Germinal center (tissue), 1 donor: ENCODE measurements around the gene S100A1.
A peak's percentile ranks its signal among the peaks of the same experiment; 100 is the strongest.
"Not testable (repeated sequence)": the region's sequence is repeated elsewhere in the genome, so short reads cannot be mapped to it uniquely, and the experiment has no call there.

Experiments used
- DNase-seq: peaks from one replicate; pipeline ENCODE4 v3.0.0; 2012; ENCODE audit warnings: mixed read lengths, low spot score

S100A1 gene

DNA sequence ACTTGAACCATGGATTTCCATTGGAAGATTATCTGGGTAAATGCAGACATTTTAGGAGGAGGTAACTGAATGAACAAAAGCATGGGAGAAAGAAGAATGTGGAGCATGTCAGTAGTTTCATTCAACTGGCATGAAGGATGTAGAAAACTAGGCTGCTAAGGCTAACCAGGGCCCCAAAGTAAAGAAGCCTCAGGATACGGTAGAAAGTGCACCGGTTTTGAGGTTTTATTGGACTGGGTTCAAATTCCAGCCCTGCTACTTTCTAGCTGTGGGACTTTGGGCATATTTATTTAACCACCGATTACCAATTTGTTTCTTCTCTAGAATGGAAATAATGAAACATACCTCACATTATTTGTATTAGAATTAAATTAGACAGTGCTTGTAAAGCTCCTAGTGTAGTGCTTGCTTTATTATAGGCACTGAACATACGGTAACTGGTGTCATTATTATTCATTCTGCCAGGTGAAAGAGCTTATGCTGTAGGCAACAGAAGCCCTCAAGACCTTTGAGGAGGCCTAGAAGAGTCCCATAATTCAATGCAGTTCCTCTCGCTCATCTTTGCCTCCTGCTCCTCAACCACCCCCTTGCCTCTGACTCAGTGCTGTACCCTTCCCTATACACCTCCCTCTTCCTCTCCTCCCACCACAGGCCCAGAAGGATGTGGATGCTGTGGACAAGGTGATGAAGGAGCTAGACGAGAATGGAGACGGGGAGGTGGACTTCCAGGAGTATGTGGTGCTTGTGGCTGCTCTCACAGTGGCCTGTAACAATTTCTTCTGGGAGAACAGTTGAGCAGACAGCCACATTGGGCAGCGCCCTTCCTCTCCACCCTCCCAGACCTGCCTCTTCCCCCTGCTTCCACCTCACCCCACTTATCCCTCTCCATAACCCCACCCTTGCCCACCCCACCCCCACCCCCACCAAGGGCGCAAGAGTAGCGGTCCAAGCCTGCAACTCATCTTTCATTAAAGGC, 3.1 kb downstream of the S100A1 start:
- DNase-seq, result no peak

DNA sequence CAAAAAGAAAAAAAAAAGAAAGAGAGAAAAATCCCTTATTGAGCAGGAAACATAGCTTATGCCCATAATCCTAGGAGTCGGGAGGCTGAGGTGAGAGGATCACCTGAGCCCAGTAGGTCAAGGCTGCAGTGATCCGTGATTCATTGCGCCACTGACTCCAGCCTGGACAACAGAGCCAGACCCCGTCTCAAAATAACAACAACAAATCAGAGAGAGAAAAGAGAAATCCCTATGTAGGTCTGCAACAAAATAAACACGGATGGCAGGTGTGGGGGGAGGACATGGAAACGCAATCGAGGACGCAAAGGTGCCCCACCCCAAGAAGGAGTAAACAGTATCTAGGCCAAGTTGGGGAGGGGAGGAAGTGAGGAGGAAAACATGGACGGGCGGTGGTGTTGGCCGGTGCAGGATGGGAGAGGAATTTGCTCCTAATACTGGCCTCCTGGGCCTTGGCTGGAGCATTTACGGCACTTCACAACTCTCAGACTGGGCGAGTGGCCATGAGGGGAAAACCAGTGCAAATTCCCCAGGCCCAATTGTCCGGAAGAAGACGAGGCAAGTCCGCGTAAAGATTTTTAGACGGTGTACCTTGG, 5.0 kb downstream of the S100A1 start:
- no peak for DNase-seq

DNA sequence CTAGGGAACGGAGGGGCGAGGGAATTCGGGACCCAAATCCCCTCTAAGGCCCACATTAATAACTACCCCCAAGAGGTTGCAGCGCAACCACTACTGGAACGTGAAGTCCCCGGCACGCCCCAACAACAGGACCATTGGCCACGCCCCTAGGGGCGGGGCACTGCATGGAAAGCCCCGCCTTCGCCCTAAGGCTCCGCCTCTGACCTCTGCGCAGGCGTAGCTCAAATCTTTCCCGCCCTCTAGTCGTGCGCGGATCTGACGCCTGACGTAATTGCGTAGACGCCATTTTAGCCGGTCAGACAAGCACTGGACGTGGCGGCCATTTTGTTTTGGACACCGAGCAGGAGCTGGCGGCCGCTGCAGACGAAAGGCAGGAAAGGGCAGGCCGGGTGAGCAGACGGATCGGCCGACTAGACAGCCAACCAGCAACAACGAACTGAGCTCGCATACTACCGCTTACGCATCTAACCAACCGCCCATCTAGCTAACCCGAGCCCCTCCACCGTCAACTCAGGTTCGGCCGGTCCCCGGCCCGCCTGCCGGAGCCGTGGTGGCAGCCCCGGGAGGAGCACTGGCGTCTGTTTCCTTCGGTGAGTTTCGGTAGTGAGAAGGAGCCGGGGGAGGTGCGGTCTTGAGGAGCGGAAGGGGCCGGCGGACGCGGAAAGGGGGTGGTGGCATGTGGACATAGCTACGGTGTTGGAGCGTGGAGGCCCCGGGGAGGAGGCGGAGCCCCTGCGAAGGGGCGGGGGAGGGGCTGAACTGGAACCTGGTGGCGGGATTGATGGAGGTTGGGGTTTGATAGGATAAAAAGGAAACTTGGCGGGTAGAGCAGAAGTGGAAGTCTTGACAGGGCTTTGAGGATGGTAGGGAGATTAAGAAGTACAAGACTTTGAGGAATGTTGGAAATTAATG, 5.8 kb downstream of the S100A1 start, which contains the start of gene CHTOP:
TSS of gene CHTOP (plus strand) at position 313 of the 912 bp plus-strand sequence. CDS start 2,523 bp downstream, outside the sequence.
- peak; percentile 97 for DNase-seq

DNA sequence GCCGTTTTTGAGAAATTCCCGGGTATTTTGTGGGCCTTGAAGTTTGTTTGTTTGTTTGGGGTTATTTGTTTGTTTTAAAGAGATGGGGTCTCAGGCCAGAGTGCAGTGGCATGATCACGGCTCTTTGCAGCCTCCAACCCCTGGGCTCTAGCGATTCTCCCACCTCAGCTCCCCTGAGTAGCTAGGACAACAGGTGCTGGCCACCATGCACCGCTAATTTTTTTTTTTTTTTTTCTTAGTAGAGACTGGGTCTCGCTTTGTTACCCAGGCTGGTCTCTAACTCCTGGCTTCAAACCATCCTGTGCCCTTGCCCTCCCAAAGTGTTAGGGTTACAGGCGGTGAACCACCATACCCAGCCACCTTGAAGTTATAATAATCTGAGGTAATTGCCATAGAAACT, 7.6 kb downstream of the S100A1 start:
- DNase-seq, result no peak

DNA sequence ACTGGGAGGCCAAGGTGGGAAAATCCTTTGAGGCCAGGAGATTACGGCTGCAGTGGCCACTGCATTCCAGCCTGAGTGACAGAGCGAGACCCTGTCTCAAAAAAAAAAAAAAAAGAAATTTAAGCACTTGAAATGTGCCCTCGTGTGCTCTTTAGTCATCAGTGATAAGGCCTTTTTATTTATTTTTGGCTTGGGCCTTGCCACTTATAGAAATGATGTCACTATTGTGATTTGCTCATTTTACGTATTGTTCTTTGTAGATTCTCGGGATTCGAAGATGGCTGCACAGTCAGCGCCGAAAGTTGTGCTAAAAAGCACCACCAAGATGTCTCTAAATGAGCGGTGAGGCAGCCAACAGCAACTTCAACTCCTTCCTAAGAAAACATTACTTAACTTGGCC, 8.1 kb downstream of the S100A1 start:
- DNase-seq, result no peak

DNA sequence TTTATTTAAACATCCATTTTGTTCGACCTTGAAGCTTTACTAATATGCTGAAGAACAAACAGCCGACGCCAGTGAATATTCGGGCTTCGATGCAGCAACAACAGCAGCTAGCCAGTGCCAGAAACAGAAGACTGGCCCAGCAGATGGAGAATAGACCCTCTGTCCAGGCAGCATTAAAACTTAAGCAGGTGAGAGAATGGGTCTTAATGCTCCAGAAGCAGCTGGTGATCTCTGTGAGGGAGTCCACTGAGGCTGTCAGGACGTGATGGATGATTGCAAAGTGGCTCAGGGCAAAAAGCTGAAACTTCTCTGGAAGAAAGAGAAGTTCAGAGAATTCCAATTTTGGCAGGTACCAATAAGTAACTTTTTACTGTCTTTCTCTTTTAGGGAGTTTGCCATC, 10.0 kb downstream of the S100A1 start:
- DNase-seq, result no peak

DNA sequence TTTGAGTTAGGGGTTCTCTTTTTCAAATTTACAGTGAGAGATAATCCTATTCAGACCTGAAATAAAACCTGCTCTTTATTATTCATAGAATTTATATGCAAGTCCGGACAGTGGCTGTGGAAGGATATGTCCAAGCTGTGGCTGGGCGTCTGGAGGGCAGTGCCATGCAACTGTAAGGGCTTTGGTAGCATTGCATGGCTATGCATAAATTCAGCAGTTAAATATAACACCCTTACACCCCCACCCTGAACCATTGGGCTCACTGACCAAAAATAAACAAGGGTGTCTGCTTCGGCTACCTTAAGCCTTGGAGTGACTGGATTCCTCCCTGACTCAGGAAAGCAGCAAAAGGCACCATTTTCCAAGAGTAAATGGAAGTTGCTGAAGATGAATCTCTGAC, 11.0 kb downstream of the S100A1 start:
- no peak for DNase-seq

DNA sequence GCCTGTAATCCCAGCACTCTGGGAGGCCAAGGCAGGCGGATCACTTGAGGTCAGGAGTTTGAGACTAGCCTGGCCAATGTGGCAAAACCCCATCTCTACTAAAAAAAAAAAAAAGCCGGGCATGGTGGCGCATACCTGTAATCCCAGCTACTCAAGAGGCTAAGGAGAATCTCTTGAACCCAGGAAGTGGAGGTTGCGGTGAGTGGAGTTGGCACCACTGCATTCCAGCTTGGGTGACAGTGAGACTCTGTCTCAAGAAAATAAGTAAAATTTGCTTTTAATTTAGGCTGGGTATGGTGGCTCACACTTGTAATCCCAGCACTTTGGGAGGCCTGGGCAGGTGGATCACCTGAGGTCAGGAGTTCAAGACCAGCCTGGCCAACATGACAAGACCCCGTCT, 12.0 kb downstream of the S100A1 start:
- DNase-seq, result not testable (repeated sequence)

DNA sequence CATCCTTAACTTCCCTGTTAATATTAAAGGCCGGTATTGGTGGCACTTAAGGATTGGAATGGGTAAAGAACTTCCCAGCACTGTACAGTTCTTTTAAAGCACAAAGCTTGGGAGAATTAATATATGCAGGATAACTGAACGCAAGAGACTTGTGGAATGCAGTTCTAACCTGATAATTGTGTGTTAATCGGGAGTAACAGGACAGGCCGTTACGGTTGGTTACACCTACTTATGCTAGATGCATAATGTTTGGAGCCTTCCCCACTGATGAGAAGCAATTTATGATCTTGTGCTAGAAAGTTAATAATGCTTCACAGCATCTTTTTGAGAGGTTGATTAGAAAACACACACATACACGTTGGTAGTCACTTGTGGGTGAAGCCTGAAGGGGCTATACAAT, 12.6 kb downstream of the S100A1 start:
- DNase-seq, result no peak

DNA sequence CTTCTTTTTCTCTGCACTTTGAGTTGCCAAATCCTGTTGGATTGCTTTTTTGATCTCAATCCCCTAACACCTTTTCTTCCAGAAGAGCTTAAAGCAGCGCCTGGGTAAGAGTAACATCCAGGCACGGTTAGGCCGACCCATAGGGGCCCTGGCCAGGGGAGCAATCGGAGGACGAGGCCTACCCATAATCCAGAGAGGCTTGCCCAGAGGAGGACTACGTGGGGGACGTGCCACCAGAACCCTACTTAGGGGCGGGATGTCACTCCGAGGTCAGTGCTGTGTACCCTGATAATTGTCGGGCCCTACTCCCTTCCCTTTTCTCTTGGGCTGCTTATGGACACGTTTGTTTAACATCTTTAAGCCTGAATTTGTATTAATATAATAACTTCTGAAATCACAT, 13.9 kb downstream of the S100A1 start:
- no peak for DNase-seq

DNA sequence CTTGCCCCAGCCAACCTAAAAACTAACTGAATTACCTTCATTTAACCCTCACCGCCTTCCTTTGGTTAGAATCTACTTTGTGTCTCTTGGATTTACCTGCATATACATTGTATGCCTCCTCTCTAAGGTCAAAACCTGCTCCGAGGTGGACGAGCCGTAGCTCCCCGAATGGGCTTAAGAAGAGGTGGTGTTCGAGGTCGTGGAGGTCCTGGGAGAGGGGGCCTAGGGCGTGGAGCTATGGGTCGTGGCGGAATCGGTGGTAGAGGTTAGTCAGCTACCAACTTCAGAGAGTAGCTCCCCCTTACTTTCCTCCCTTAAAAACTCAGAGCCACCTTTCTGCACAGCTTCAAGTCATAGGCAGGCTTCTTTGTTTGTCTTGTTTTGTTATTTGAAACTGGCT, 14.9 kb downstream of the S100A1 start:
- no peak for DNase-seq

DNA sequence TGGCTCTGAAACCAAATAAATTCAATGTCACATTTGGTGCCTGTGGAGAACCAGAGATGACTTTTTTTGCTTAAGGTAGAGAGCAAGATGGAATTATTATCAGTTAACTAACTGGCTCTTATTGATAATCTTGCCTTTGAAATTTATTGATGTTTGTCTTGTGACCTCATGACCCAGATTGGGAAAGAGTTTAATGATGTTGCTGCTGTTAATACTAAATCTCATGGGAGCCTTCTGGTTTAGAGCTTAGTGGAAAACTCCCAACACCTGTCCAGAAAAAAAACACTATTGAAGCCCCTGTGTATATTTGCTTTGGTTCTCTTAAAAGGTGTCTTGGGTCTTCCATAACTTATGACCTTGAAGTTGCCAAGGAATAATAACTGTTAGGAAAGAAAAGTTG, 15.6 kb downstream of the S100A1 start:
- no peak for DNase-seq

DNA sequence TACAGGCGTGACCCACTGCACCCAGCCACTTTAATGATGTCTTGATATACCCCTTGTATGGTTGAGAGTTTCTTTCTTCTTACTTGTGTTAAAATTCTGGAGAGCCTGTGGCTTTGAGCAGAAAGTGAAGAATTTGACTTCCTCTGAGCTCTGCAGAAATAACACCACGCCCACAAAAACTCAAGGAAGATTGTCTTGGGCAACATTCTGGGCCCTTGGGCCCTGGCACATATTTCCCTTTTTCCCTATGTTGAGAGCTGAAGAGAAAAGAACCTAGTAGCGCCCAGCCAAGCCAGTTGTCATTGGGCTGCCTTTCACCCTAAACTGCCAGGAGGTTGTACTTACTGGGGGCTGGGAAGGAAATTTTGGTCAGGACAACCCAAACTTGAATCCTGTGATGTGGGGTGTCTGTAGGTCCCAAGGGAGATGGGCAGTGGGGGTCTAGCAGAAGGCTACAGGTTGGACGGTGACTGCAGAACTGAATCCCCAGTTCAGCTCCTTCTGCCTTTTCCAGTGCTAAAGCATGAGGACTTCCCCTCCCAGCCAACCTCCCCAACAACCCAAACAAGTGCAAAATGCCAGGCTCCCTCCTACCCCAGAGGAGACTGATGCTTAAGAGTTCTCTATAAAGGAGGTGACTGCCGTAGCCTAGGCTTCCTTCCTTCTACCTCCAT, 18.6 kb downstream of the S100A1 start:
- DNase-seq, result no peak

DNA sequence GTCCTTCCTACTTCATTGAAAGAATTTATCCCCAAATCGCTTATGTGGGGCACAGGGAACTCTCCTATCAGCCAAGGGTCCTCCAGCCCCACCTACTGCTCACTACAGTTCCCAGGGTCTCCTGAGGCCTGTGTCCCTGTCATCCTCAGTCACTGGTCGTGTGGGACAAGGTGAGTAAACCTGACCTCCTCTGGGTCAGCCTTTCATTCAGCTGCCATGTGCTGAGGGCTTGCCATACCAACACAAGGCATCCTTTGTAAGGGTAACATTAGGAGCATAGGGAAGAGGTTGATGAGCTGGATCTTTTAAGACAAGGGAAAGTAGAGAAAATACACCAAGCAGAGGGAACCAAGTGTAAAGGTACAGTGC, 19.1 kb downstream of the S100A1 start:
- DNase-seq, result no peak

DNA sequence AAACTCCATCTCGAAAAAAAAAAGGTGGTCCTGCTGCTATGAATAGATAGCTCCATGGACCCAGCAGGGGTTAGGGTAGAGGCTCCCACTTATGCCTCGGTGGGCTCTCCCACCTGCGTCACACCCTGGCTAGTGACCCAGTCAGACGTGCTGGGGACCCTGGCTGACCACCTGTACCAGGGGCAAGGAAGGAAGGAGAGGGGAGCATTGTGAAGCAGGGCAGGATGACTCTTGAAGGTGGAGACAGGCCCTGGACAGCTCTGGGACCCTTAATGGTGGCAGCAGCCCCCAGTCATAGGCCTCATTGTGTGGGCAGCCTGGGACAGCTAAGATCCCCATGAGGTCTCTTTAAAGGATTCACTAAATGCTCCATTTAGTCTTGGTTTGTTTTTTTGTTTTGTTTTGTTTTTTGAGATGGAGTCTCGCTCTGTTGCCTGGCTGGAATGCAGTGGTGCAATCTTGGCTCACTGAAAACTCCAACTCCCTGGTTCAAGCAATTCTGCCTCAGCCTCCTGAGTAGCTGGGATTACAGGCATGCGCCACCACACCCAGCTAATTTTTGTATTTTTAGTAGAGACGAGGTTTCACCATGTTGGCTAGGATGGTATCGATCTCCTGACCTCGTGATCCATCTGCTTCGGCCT, 19.9 kb downstream of the S100A1 start:
- no peak for DNase-seq

DNA sequence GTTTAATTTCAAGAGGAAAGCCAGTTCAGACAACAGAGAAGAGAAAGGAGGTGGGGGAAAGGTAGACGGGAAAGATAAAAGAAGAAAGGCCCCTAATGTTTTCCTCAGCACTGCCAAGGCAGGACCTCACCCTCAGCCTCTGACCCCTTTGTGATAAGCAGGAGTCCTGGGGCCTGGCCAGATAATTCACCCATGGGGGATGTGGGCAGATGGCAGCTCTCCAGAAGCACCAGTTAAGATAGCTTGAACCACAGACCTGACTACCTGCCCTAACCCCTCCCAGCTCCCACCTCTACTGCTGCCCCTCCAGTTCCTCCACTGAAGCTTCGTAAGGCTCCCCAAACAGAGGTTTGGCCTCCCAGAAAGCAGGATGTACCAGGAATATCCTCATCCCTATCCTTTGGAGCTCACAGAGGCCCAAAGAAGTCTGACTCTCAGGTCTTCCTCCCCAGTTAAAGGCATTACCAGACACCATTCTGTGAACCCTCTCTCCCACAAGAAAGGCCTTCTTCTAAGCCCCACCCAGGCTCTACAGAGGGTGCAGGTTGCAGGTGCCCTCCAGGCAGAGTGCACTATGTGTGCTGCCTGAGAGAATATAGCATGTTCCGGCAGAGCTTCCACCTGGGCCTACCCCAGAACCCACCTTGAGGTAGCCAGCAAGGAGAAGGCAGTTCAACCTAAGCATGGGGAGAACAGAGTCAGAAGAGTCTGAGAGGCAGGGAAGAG, 21.1 kb downstream of the S100A1 start:
- no peak for DNase-seq

DNA sequence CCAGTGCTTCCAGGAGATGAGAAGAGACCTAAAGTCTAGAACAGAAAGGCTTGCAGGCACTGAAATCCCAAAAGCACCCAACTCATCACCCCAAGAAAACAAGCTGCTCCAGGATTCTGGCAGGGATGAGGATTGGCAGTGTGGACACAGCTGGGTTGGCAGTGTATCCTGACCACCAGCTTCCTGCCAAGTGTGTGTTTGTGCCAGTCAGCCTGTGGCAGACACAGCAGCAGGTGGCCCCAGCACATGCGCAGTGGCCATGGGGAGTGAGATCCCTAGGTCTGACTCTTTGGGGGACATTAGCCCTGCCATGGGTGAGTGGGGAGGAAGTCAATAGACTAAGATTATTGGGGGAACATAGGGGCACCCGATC, 21.6 kb downstream of the S100A1 start:
- DNase-seq, result no peak

DNA sequence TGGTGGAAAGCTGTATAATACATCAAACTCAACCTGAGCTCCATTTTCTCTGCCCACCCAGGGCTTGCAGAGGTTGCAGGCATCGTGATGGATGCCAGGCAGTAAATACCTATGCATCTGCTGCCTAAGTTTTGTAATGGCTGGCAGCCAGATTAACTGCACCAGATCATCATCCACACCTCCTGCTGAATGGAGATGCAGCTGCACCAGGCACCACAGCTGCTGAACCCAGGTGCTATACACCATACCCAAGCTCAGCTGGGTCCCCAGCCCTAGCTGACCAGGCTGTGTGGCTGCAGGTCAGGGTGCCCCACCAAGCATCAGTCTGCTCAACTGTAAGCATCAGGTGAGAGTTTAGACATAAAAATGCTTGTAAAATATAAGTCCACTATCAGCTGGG, 23.5 kb downstream of the S100A1 start:
- DNase-seq, result no peak

DNA sequence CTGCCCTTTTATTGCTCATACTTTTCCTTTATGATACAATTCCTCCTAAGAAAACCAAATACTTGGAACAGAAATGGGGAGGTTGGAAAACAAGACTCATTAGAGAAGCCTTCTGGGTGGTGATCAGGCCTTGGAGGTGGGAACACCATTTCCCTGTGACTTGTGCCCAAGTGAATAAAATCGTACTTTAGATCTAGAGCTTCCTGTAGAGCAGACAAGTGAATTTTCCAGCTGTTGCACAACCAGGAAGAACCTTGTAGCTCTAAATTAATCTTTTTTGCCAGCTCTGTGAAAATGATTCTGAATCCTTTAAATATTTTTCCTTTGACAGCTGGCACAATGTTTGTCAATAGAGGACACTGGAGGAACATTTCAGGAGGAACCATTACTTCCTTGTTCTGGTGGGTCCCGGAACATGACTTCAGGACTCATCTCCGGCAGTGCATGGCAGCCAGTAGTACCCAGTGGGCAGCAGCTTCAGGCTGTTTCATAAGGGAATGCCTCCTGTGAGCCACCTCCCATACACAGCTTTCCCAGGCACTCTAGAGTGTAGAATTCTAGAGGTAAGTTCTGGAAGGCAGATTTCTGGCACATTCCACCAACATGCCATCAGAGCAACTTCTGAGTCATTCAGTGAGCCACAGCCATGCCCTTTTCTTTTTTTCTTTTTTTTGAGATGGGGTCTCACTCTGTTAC, 24.7 kb downstream of the S100A1 start:
- DNase-seq, result no peak

DNA sequence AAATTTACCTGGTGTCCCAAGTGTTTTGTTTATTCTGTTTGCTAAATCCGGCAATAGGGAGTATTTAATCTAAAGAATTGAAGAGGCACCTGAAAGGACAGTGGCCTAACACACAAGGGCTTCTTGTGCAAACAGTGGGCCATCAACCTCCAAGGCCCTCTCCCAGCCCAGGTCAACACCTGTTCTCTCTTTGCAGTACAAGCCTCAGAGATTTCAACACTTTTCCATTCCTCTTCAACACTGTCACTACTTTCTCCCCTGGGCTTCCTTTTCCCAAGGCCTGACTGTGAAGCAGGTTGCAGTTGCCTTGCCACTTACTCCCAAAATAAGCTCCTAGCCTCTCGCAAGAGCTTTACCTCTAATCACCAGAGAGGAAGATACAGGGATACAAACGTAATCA, 27.1 kb downstream of the S100A1 start:
- no peak for DNase-seq
